Measurements from ENCODE around the gene ATAT1.

ATAT1 gene

GRCh38 chr6:30613251-30614043 lies 13.2 kb upstream of the ATAT1 start:
- no peak for DNase-seq (ENCODE audit: low read depth)

DNA sequence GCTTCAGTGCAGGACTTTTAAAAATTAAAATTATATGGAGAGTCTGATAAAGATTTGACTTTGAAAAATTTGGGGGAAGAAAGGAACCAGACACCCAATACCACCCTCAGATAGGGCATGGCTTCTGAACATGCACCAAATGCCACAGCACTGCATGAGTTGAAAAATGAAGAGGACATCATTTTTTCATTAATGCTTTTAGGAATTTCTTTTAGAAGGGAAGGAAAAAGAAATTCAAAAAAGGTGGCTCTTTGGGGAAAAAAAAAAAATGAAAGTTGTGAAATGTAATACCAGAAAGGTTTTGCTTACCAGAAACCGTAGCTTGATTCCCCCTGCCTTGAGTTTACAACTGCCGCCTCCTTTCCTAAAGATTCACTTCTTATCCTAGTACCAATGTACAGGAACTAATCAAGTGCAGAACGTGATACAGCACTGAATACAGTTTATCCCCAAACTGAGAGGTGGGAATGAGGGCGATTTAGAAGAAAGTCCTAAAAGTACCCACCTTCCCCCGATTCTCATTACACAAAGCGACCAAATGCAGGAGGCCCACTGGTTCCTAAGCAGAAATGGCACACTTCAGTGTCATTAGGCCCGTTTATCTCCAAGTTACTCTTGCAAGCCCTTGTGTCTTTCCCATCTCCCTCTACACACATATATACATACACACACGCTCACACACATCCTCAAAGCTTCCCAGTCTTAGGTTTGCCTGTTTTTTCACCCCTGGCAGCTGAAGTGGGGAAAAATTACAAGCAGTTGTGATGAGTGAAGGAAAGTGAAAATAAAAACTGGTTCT lies 12.4 kb upstream of the ATAT1 start:
- DNase-seq (ENCODE audit: low read depth): no peak

DNA sequence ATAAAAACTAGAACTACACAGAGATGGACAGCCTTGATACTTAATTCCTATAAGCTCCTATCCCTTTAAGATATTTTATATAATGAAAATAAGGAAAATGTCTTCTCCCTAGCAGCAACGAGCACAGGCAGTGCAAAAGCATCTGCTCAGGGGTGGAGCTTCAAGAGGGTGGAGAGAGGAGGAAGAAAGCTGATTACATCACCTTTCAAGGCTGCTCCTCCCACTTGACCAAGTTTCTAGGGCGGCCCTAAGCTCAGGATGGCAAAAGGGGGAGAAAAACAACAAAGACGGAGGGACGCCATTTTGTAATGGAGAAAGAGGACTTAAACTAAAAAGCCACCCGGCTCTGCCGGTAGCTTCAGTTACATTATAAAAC lies 11.8 kb upstream of the ATAT1 start:
- peak; percentile 90 for DNase-seq (ENCODE audit: low read depth)

DNA sequence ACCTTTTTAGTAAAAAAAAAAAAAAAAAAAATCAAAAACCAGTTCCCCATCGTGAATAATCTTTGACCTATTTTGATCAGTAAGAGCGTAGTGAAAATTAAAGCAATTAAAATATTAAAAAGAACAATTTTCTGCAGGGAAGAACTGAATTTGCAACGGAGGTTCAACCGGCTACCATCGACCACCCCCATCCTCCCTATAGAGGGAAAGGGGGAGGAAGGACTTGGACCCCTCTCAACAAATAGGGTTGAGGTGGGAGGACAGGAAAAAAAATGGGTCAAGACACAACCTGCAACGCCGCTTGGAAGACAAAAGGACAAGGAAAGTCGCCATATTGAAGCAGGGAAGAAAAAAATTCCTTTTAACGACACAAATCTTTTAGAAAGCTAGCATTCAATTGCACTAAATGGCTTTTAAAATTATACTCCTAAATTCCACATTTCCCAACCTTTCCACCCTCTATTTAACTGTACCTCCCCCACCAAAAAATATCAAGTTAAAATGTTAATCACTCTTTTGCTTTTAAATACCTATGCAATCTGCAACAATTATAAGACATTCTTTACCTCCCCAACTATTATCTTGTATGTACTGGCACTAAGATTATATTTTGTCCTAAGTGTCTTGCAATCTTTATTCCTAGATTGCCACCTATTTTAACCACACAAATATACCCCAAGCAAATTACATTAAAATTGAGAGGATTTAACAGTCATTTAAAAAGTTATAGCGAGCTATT lies 11.3 kb upstream of the ATAT1 start:
- DNase-seq (ENCODE audit: low read depth): no peak

GRCh38 chr6:30615958-30616810 lies 10.5 kb upstream of the ATAT1 start:
- DNase-seq (ENCODE audit: low read depth): no peak

DNA sequence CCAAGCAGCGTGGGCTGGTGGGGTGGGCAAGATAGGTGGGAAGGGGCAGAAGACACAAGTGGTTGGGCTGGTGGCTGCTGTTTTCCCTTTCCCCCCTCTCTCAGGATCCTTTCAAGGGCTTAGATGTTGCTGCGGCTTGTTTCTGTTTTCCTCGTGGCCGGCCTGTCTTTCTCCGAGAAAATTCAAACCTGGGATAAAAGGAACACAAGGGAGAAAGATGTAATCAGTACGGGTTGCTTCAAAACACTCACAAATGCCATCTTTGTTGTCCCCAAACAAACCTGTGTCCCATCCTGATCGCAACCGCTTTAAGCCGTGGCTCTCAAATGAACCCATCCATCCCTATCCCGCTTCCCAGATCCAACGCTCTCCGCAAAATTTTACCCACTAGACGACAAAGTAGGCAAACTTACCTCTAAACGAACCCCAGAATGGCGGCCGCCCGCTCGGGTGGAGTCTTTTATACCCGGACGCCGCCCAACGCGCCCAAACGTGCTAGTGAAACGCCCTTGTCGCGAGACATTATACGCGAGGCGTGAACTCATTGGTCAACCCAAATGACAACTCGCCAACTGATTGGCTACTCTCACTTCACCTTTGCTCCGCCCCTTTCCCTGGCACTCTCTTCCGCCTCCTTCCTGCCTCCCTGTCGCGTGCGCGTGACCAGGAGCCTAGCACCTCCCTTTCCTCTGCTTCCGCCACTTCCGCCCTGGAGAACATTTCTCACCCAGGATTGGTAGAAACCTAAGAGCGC lies 9.7 kb upstream of the ATAT1 start, which contains the start of gene PPP1R10:
Gene PPP1R10, minus strand, starts transcription at position 433 of the 754 bp plus-strand sequence. CDS start 7,299 bp downstream, outside the sequence.
- peak; percentile 100 for DNase-seq (ENCODE audit: low read depth)

DNA sequence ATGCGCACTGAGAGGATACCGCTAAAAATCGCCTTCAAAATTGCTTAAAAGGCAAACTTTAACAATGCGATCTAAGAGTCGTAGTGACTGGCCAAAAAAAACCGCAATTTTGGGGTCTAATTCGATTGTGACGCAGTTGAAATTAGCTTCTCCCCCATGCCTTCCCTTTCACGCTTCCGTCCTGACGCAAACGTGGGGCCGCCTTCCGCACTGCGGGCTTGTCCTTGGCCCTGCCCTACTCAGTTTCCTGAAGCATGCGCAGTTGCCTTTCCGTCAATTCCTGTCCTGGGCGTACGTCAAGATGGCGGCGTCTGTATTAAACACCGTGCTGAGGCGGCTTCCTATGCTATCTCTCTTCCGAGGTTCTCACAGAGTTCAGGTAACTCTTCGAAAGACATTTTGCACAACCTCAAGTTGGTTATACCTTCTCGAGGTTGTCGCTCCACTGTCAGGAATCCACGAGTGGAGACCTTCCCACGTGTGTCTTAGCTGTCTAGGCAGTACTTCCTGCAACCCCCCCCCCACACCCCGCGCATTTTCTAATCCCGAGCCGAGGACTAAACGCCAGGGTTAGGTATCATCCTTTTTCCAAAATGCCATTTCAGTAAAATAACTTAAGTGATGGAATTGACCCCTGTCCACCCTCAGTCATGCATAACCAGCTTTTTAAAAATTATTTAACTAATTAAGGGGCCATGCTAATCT lies 9.0 kb upstream of the ATAT1 start, which contains the start of gene MRPS18B:
Gene MRPS18B, plus strand, starts transcription at position 276 of the 705 bp plus-strand sequence. Its CDS starts 26 bp downstream, at position 302.
- peak; percentile 97 for DNase-seq (ENCODE audit: low read depth)

- no peak for DNase-seq (ENCODE audit: low read depth)
Observed at GRCh38 chr6:30618270-30618797, 8.3 kb upstream of the ATAT1 start.

DNA sequence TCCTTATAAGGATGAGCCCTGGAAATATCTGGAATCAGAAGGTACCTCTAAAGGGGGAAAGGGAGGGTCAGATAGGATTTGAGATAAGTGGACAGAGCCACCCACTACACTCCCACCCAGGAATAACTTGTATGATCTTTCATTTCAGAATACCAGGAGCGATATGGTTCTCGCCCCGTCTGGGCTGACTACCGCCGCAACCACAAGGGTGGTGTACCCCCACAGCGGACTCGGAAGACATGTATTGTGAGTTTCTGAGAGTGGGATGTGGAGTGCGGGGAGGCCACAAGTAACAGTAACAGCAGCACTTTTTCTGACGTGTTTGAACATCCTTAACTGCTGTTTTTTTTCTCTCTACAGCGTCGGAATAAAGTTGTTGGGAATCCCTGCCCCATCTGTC lies 7.1 kb upstream of the ATAT1 start:
- no peak for DNase-seq (ENCODE audit: low read depth)

- DNase-seq (ENCODE audit: low read depth): no peak
Observed at GRCh38 chr6:30625511-30625910, 1.2 kb upstream of the ATAT1 start.

DNA sequence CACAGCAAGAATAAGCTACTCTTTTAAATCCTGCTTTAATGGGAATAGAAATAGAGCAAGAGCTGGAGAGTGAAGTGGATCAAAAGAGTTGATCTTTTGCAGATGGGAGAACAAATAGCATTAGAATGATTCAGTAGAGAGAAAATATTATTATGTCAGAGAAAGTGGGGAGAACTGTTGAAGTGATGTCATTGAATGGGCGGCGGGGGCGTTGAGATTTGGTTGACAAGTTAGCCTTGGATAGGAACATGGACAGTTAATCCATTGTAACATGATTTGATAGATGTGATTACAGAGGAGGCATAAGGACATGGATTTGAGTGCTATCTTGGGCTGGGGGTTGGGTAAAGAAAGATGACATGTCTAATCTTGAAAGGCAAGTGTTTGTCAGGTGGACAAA lies 9.2 kb downstream of the ATAT1 start:
- DNase-seq (ENCODE audit: low read depth): no peak

GRCh38 chr6:30640481-30640880 lies 13.8 kb downstream of the ATAT1 start:
- no peak for DNase-seq (ENCODE audit: low read depth)

DNA sequence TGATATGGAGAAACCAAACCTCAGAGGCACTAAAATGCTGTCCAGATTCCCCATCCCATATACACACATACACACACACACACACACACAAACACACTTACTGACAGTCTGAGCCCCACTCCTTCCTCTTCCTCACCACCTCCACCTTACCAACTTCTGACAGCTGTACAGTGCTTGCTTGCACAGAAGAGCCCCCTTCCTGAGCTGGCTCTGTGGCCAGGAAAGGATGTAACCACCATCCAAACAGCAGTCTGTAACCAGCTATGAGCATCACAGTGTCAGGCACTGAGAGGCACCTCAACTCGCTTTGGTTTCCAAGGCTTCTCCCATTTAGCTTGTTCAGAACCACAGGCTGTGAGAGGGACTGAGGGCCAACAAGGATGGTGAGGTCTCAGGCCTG lies 14.4 kb downstream of the ATAT1 start:
- no peak for DNase-seq (ENCODE audit: low read depth)

GRCh38 chr6:30643656-30644055 lies 17.0 kb downstream of the ATAT1 start:
- no peak for DNase-seq (ENCODE audit: low read depth)

GRCh38 chr6:30644769-30645168 lies 18.1 kb downstream of the ATAT1 start:
- no peak for DNase-seq (ENCODE audit: low read depth)

DNA sequence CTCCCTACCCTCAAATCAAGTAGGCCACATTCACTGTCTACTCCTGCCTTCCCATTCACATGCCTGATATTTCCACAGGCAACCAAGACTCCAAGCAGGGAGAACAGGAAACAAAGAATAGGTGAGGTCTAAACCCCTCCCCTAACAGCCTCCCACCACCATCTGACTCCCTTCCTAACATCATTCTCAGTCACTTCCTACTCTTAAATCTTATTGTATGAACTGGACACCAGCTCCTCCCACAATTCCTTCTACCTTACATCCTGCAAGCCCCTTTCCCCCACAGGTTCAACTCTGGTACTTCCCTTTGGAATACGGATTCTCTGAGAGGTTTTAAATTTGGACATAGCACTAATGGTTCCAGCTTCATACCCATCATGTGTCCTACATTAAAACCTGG lies 19.3 kb downstream of the ATAT1 start:
- DNase-seq (ENCODE audit: low read depth): no peak

GRCh38 chr6:30646450-30647241 lies 20.0 kb downstream of the ATAT1 start, which contains the start of gene C6orf136:
TSS of gene C6orf136 (plus strand) at chr6:30647133. CDS start at chr6:30647232, 99 bp downstream.
- DNase-seq (ENCODE audit: low read depth): no peak

DNA sequence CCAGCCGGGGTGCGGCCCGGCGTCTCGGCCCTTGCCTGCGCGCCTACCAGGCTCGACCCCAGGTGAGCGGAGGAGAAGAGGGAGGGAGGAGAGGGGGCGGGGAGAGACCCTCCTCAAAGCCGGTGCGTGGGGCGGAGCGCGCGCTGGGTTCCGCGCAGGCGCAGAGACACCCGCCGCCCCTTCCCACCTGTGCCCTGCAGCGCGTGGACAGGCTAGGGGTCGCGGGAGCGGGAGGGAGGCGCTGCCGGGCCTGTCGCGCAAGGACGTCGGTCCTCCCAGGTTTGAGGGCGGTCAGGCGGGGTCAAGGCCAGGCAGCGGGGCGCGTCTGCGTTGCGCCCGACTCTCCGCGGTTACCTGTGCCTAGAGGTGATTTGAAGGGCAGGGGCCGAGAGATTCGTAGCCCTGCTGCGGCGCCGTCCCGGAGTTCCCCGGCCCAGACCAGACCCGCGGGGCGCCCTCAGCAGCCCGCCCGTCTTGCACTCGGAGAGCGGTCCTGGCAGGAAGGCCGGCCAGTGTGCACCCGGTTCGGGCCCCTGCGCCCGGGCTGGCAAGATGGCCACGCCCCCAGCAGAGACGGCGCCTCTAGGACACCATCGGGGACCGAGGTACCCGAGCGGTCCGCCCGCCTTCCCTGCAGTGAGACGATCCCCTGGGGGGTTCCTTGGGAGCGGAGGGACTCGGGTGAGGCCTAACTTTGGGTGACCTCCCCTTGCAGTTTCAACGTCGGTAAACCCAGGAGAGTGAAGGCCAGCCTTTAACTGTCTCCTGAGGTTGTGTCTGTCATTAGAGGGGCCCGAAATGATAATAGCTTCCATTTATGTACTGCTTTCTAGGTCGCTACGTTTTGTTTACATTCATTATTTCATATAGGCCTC lies 20.8 kb downstream of the ATAT1 start:
- DNase-seq (ENCODE audit: low read depth): peak; percentile 75

Data from CMK (cell line).